ENCODE measurements around the gene CCDC149.

GRCh38 chr4:24892278-24892677, 20.6 kb downstream of the CCDC149 start:
- TF ChIP-seq, protein P1, sequence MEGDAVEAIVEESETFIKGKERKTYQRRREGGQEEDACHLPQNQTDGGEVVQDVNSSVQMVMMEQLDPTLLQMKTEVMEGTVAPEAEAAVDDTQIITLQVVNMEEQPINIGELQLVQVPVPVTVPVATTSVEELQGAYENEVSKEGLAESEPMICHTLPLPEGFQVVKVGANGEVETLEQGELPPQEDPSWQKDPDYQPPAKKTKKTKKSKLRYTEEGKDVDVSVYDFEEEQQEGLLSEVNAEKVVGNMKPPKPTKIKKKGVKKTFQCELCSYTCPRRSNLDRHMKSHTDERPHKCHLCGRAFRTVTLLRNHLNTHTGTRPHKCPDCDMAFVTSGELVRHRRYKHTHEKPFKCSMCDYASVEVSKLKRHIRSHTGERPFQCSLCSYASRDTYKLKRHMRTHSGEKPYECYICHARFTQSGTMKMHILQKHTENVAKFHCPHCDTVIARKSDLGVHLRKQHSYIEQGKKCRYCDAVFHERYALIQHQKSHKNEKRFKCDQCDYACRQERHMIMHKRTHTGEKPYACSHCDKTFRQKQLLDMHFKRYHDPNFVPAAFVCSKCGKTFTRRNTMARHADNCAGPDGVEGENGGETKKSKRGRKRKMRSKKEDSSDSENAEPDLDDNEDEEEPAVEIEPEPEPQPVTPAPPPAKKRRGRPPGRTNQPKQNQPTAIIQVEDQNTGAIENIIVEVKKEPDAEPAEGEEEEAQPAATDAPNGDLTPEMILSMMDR (IDR thresholded peaks at IDR 0.05): no peak
- TF ChIP-seq POLR2A (IDR thresholded peaks at IDR 0.05): no peak

Data from vagina (tissue), 2 donors.